GM19351 (cell line): ENCODE data around the gene NUBPL.

Experiments used
- ATAC-seq: cut with Tn5 transposase; IDR thresholded peaks from one replicate; pipeline ENCODE4 v1.9.1; 2021; ENCODE audit warnings: mild to moderate bottlenecking, moderate library complexity; ENCODE audit not compliant: unreplicated experiment

NUBPL gene

GRCh38 chr14:31898838-31899528 lies 337.8 kb downstream of the NUBPL start:
- ATAC-seq = peak; percentile 53

GRCh38 chr14:31902002-31902401 lies 340.8 kb downstream of the NUBPL start:
- ATAC-seq = no peak

GRCh38 chr14:31902945-31903646 lies 341.9 kb downstream of the NUBPL start:
- ATAC-seq = no peak

- ATAC-seq = no peak
Observed at GRCh38 chr14:31909977-31910376, 348.8 kb downstream of the NUBPL start.
